Urinary bladder (tissue), 4 donors: ENCODE results near the gene APP. TPM values are rescaled to one million over a fixed set of nuclear protein-coding genes. Genes with fewer than 3 reads are reported as not detected.

ENCODE experiments used
- DNase-seq: peaks from one replicate; pipeline ENCODE4 v3.0.0-alpha.2; 2015; ENCODE audit errors: extremely low spot score
- H3K27ac ChIP-seq: one replicate; pipeline ENCODE4 v1.5.1; 2013; ENCODE audit warnings: low read depth, mild to moderate bottlenecking, moderate library complexity
- H3K36me3 ChIP-seq: one replicate; pipeline ENCODE4 v1.6.1; 2013; ENCODE audit warnings: mild to moderate bottlenecking, moderate library complexity; ENCODE audit not compliant: insufficient read depth
- H3K4me1 ChIP-seq: one replicate; pipeline ENCODE4 v1.6.1; 2013; ENCODE audit warnings: mild to moderate bottlenecking, moderate library complexity; ENCODE audit not compliant: insufficient read depth
- H3K4me3 ChIP-seq: one replicate; pipeline ENCODE4 v1.5.1; 2013; ENCODE audit warnings: low read depth, low read length
- WGBS: extraction: QIAGEN DNeasy Blood & Tissue Kit; methylation state at CpG from one replicate; pipeline ENCODE4 v1.1.7; 2013; 5-methylcytosine and 5-hydroxymethylcytosine counted together
- polyA plus RNA-seq: library from polyadenylated mRNA; stranded (reverse); fragments of 200-250 nt; gene quantifications from one replicate; pipeline ENCODE4 v1.2.3, GENCODE V29; 2013
- total RNA-seq: library from RNA; depleted of rRNA; stranded (reverse); fragments of >200 nt; gene quantifications from one replicate; pipeline ENCODE4 v1.2.3, GENCODE V29; 2014
- donor health status: healthy with polysubstance abuse.
- donor health status: healthy.

The APP gene
- total and polyA plus RNA-seq, 2 donors, result 269 to 469 TPM

- Histone ChIP-seq H3K27ac (no peak overlapping the region), H3K4me3 (no peak overlapping the region), H3K36me3 (no peaks in the 10 kb centered on the region), H3K4me1 (no peaks in the 10 kb centered on the region)
- WGBS, result 44% methylated on average over 5 of the region's 5 CpGs
- no peak for DNase-seq
These were observed 54.0 kb downstream of the APP start for GRCh38 chr21:26116456-26117011.

GRCh38 chr21:26115899-26116298 is 54.7 kb downstream of the APP start:
- DNase-seq, result no peak
- Histone ChIP-seq H3K27ac (no peak overlapping the region), H3K4me3 (no peak overlapping the region), H3K36me3 (no peaks in the 10 kb centered on the region), H3K4me1 (no peaks in the 10 kb centered on the region)
- WGBS, result 24% methylated on average over 2 of the region's 2 CpGs

GRCh38 chr21:26115305-26115704 is 55.3 kb downstream of the APP start:
- no peak for DNase-seq
- H3K27ac ChIP-seq, result no peak overlapping the region
- H3K4me1 ChIP-seq, result no peaks in the 10 kb centered on the region
- H3K36me3 ChIP-seq, result no peaks in the 10 kb centered on the region
- 72% methylated on average over 3 of the region's 3 CpGs for WGBS
- H3K4me3 ChIP-seq, result no peak overlapping the region

- Histone ChIP-seq H3K4me1 (no peaks in the 10 kb centered on the region), H3K4me3 (no peak overlapping the region), H3K36me3 (no peaks in the 10 kb centered on the region), H3K27ac (no peak overlapping the region)
- DNase-seq, result no peak
- 91% methylated on average over 3 of the region's 3 CpGs for WGBS
These were observed 57.6 kb downstream of the APP start for GRCh38 chr21:26112975-26113374.

GRCh38 chr21:26112127-26112742 is 58.3 kb downstream of the APP start:
- DNase-seq, result no peak
- 79% methylated on average over 7 of the region's 7 CpGs for WGBS
- no peak overlapping the region for H3K4me3 ChIP-seq
- H3K27ac ChIP-seq, result no peak overlapping the region
- no peaks in the 10 kb centered on the region for H3K4me1 ChIP-seq
- H3K36me3 ChIP-seq, result no peaks in the 10 kb centered on the region

- no peak overlapping the region for H3K4me3 ChIP-seq
- no peaks in the 10 kb centered on the region for H3K4me1 ChIP-seq
- no peaks in the 10 kb centered on the region for H3K36me3 ChIP-seq
- DNase-seq, result no peak
- 67% methylated on average over 2 of the region's 2 CpGs for WGBS
- no peak overlapping the region for H3K27ac ChIP-seq
These were observed 59.9 kb downstream of the APP start for GRCh38 chr21:26110715-26111114.

- Histone ChIP-seq H3K36me3 (no peaks in the 10 kb centered on the region), H3K4me3 (no peak overlapping the region), H3K4me1 (no peaks in the 10 kb centered on the region), H3K27ac (no peak overlapping the region)
- DNase-seq, result no peak
- 80% methylated on average over 4 of the region's 4 CpGs for WGBS
These were observed 63.1 kb downstream of the APP start for GRCh38 chr21:26107429-26107828.

GRCh38 chr21:26106562-26106961 is 64.0 kb downstream of the APP start:
- H3K36me3 ChIP-seq, result no peaks in the 10 kb centered on the region
- no peak overlapping the region for H3K27ac ChIP-seq
- WGBS, result 91% methylated on average over 7 of the region's 7 CpGs
- DNase-seq, result no peak
- no peaks in the 10 kb centered on the region for H3K4me1 ChIP-seq
- no peak overlapping the region for H3K4me3 ChIP-seq

GRCh38 chr21:26105819-26106218 is 64.8 kb downstream of the APP start:
- Histone ChIP-seq H3K4me1 (no peaks in the 10 kb centered on the region), H3K27ac (no peak overlapping the region), H3K36me3 (no peaks in the 10 kb centered on the region), H3K4me3 (no peak overlapping the region)
- WGBS, result 93% methylated on average over 5 of the region's 5 CpGs
- DNase-seq, result no peak

- Histone ChIP-seq H3K4me1 (no peaks in the 10 kb centered on the region), H3K27ac (no peak overlapping the region), H3K36me3 (no peaks in the 10 kb centered on the region), H3K4me3 (no peak overlapping the region)
- no peak for DNase-seq
- 81% methylated on average over 2 of the region's 2 CpGs for WGBS
These were observed 70.0 kb downstream of the APP start for GRCh38 chr21:26100573-26100972.

GRCh38 chr21:26099610-26100219 is 70.9 kb downstream of the APP start:
- H3K36me3 ChIP-seq, result no peaks in the 10 kb centered on the region
- WGBS, result 87% methylated on average over 7 of the region's 7 CpGs
- no peaks in the 10 kb centered on the region for H3K4me1 ChIP-seq
- no peak overlapping the region for H3K27ac ChIP-seq
- DNase-seq, result no peak
- H3K4me3 ChIP-seq, result no peak overlapping the region

- WGBS, result 83% methylated on average over 4 of the region's 4 CpGs
- no peaks in the 10 kb centered on the region for H3K4me1 ChIP-seq
- no peak overlapping the region for H3K4me3 ChIP-seq
- H3K27ac ChIP-seq, result no peak overlapping the region
- no peaks in the 10 kb centered on the region for H3K36me3 ChIP-seq
- DNase-seq, result no peak
These were observed 71.7 kb downstream of the APP start for GRCh38 chr21:26098772-26099397.

GRCh38 chr21:26097475-26097874 is 73.1 kb downstream of the APP start:
- H3K27ac ChIP-seq, result no peak overlapping the region
- WGBS, result 98% methylated on average over 4 of the region's 4 CpGs
- H3K4me1 ChIP-seq, result no peaks in the 10 kb centered on the region

More at GRCh38 chr21:26097475-26097874, 73.1 kb downstream of the APP start:
- no peak for DNase-seq
- H3K36me3 ChIP-seq, result no peaks in the 10 kb centered on the region
- no peak overlapping the region for H3K4me3 ChIP-seq
